ENCODE measurements around the gene CHCHD6. TPM values are rescaled to one million over a fixed set of nuclear protein-coding genes. Genes with fewer than 3 reads are reported as not detected.

Gene CHCHD6
- total RNA-seq, 1 experiment from 2014 or later: 33.0 TPM

- POLR2A ChIA-PET (ENCODE audit: unreplicated experiment): no interaction called here
- intact Hi-C loops (cut with micrococcal nuclease): loop anchor here (5.0 kb wide), 1 partner anchor 128 kb away; no protein-coding TSS in a partner anchor
- H3F3A ChIP-seq (ENCODE audit: low read length, unreplicated experiment): no peaks in the 10 kb centered on the region
Measured at GRCh38 chr3:126910231-126910630, 206.2 kb downstream of the CHCHD6 start.

GRCh38 chr3:126911162-126912026 lies 207.4 kb downstream of the CHCHD6 start:
- Histone ChIP-seq H3K9ac (ENCODE audit: low read length) (peak overlapping the region; percentile 86), H3K4me2 (ENCODE audit: low read length) (peak overlapping the region; percentile 47), H3K4me3 (ENCODE audit: low read length) (no peak overlapping the region), H3K36me3 (ENCODE audit: low read depth, low read length) (no peaks in the 10 kb centered on the region), H3K27ac (ENCODE audit: low read length) (peak overlapping the region; percentile 100), H3F3A (ENCODE audit: low read length, unreplicated experiment) (no peaks in the 10 kb centered on the region), H4K20me1 (ENCODE audit: low read length) (no peaks in the 10 kb centered on the region), H3K4me1 (ENCODE audit: insufficient read depth, low read length) (peaks cover 39% of the 10 kb centered on the region), H3K79me2 (ENCODE audit: low read length) (no peaks in the 10 kb centered on the region), H3K27me3 (ENCODE audit: low read length) (no peaks in the 10 kb centered on the region), H3K9me2 (replicated peaks; ENCODE audit: low read length) (no peaks in the 10 kb centered on the region), H3K9me3 (ENCODE audit: low read length) (no peaks in the 10 kb centered on the region), H2AFZ (ENCODE audit: low read length) (no peak overlapping the region)
- no TSS peak for BruUV-seq (replicated peaks)
- ATAC-seq (peak; percentile 94), DNase-seq (peak; percentile 95)
- POLR2A ChIA-PET (ENCODE audit: unreplicated experiment): interaction anchor here (0.6 kb wide), 1 partner anchor 82 kb away, joined by 3 read pairs; no protein-coding TSS in a partner anchor
- intact Hi-C loops (cut with micrococcal nuclease): loop anchor here (5.0 kb wide), 1 partner anchor 129 kb away; no protein-coding TSS in a partner anchor
- TF ChIP-seq EZH2 (IDR thresholded peaks at IDR 0.05; ENCODE audit: low read length, unreplicated experiment) (no peak), EZH2phosphoT487 (IDR thresholded peaks at IDR 0.05; ENCODE audit: borderline replicate concordance, low read length) (no peak)
- TF ChIP-seq, protein P1, sequence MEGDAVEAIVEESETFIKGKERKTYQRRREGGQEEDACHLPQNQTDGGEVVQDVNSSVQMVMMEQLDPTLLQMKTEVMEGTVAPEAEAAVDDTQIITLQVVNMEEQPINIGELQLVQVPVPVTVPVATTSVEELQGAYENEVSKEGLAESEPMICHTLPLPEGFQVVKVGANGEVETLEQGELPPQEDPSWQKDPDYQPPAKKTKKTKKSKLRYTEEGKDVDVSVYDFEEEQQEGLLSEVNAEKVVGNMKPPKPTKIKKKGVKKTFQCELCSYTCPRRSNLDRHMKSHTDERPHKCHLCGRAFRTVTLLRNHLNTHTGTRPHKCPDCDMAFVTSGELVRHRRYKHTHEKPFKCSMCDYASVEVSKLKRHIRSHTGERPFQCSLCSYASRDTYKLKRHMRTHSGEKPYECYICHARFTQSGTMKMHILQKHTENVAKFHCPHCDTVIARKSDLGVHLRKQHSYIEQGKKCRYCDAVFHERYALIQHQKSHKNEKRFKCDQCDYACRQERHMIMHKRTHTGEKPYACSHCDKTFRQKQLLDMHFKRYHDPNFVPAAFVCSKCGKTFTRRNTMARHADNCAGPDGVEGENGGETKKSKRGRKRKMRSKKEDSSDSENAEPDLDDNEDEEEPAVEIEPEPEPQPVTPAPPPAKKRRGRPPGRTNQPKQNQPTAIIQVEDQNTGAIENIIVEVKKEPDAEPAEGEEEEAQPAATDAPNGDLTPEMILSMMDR (conservative IDR thresholded peaks at IDR 0.05; ENCODE audit: low read depth, low read length): no peak
- CTCF ChIA-PET: interaction anchor here (0.6 to 1.0 kb wide), 2 partner anchors 71 to 157 kb away, joined by 3 to 5 read pairs; partner anchors contain the start of gene PLXNA1

More at GRCh38 chr3:126910231-126910630, 206.2 kb downstream of the CHCHD6 start:
- Histone ChIP-seq H3K4me3 (ENCODE audit: low read length) (no peak overlapping the region), H2AFZ (ENCODE audit: low read length) (no peak overlapping the region), H3K4me1 (ENCODE audit: insufficient read depth, low read length) (peaks cover 39% of the 10 kb centered on the region), H3K79me2 (ENCODE audit: low read length) (no peaks in the 10 kb centered on the region), H3K36me3 (ENCODE audit: low read depth, low read length) (no peaks in the 10 kb centered on the region), H3K27me3 (ENCODE audit: low read length) (no peaks in the 10 kb centered on the region), H3K4me2 (ENCODE audit: low read length) (no peak overlapping the region), H3K9me2 (replicated peaks; ENCODE audit: low read length) (no peaks in the 10 kb centered on the region), H3K9ac (ENCODE audit: low read length) (peak overlapping the region; percentile 76), H3K27ac (ENCODE audit: low read length) (peak overlapping the region; percentile 100), H4K20me1 (ENCODE audit: low read length) (no peaks in the 10 kb centered on the region), H3K9me3 (ENCODE audit: low read length) (no peaks in the 10 kb centered on the region)
- no TSS peak for BruUV-seq (replicated peaks)
- no peak for TF ChIP-seq EZH2phosphoT487 (IDR thresholded peaks at IDR 0.05; ENCODE audit: borderline replicate concordance, low read length)
- DNase-seq: no peak
- CTCF ChIA-PET: no interaction called here
- no peak for ATAC-seq

DNA sequence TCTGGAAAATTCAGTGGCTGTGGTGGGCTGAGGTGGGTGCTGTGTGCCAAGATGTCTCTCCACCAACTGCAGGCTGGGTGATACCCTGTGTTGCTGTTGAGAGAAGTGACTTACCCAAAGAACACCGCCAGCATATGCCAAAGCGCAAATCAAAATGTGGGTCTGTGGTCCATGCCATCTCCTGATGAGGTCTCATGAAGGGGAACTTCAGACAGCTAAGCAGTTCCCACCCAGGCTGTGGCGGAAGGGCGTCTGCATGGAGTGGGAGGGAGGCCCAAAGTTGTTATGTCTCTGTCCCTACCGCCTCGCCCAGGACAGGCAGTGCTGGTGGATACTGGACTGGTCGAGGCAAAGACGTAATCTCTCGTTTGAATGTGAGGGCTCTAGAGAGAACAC lies 208.0 kb downstream of the CHCHD6 start:
- H3K9ac ChIP-seq (ENCODE audit: low read length): peak overlapping the region; percentile 86
- TF ChIP-seq, protein P1 (conservative IDR thresholded peaks at IDR 0.05; ENCODE audit: low read depth, low read length): no peak
- no peak for TF ChIP-seq EZH2 (IDR thresholded peaks at IDR 0.05; ENCODE audit: low read length, unreplicated experiment)
- no peak for TF ChIP-seq EZH2phosphoT487 (IDR thresholded peaks at IDR 0.05; ENCODE audit: borderline replicate concordance, low read length)

More for the DNA sequence above, 208.0 kb downstream of the CHCHD6 start:
- intact Hi-C loops (cut with micrococcal nuclease): loop anchor here (5.0 kb wide), 1 partner anchor 130 kb away; no protein-coding TSS in a partner anchor
- no peak for ATAC-seq
- peak overlapping the region; percentile 47 for H3K4me2 ChIP-seq (ENCODE audit: low read length)
- POLR2A ChIA-PET (ENCODE audit: unreplicated experiment): no interaction called here
- peaks cover 39% of the 10 kb centered on the region for H3K4me1 ChIP-seq (ENCODE audit: insufficient read depth, low read length)
- TSS peak; percentile 65 for BruUV-seq (replicated peaks)
- no peaks in the 10 kb centered on the region for H3K79me2 ChIP-seq (ENCODE audit: low read length)
- no peaks in the 10 kb centered on the region for H3K27me3 ChIP-seq (ENCODE audit: low read length)
- H3K36me3 ChIP-seq (ENCODE audit: low read depth, low read length): no peaks in the 10 kb centered on the region
- H3F3A ChIP-seq (ENCODE audit: low read length, unreplicated experiment): no peaks in the 10 kb centered on the region
- no peak overlapping the region for H2AFZ ChIP-seq (ENCODE audit: low read length)
- peak overlapping the region; percentile 100 for H3K27ac ChIP-seq (ENCODE audit: low read length)
- H4K20me1 ChIP-seq (ENCODE audit: low read length): no peaks in the 10 kb centered on the region
- H3K9me3 ChIP-seq (ENCODE audit: low read length): no peaks in the 10 kb centered on the region
- no peaks in the 10 kb centered on the region for H3K9me2 ChIP-seq (replicated peaks; ENCODE audit: low read length)
- CTCF ChIA-PET: interaction anchor here (0.6 to 1.0 kb wide), 2 partner anchors 70 to 158 kb away, joined by 3 to 5 read pairs; partner anchors contain the start of gene PLXNA1
- H3K4me3 ChIP-seq (ENCODE audit: low read length): no peak overlapping the region
- no peak for DNase-seq

Measured in PC-3 (cell line).